Vagina (tissue), 2 donors: Measurements from ENCODE around the gene TSPAN15.

Experiments used
- CTCF ChIP-seq, 3 experiments: fragments of 450-650 bp in 2 of 3; fragments of 200-600 bp in 1 of 3; sonication (generic) in 1 of 3; IDR thresholded peaks; one replicate each; pipeline ENCODE4 v1.5.1; 2017 to 2019; ENCODE audit warnings: antibody characterized with exemption in 3 of 3, mild to moderate bottlenecking in 2 of 3, moderate library complexity in 2 of 3
- POLR2A ChIP-seq, 2 donors: fragments of 450-650 bp; IDR thresholded peaks; one replicate each; pipeline ENCODE4 v1.6.1; 2017; ENCODE audit warnings: antibody characterized with exemption in 2 of 2, mild to moderate bottlenecking in 2 of 2, moderate library complexity in 2 of 2
- POLR2AphosphoS5 ChIP-seq, 2 donors: sonication (generic); formaldehyde crosslinking; IDR thresholded peaks; one replicate each; pipeline ENCODE4 v1.9.0; 2017; ENCODE audit warnings: antibody characterized with exemption in 2 of 2, mild to moderate bottlenecking in 2 of 2, low read depth in 1 of 2; ENCODE audit not compliant: insufficient read depth in 1 of 2

GRCh38 chr10:69467928-69468750 is 16.9 kb downstream of the TSPAN15 start:
- TF ChIP-seq POLR2A (IDR thresholded peaks at IDR 0.05) (no peak), CTCF (IDR thresholded peaks at IDR 0.05) (no peak), POLR2AphosphoS5 (IDR thresholded peaks at IDR 0.05; ENCODE audit: insufficient read depth in 1 of 2, low read depth in 1 of 2) (no peak)
